Fibroblast of villous mesenchyme (primary cell): ENCODE measurements around the gene USF3. TPM values are rescaled to one million over a fixed set of nuclear protein-coding genes. Genes with fewer than 3 reads are reported as not detected.

ENCODE experiments used
- DNase-seq: peaks from one replicate; pipeline ENCODE4 v3.0.0-alpha.2; 2010; ENCODE audit warnings: low read depth
- H3K4me3 ChIP-seq: 2 replicates; pipeline ENCODE4 v1.5.1; 2011; ENCODE audit warnings: low read depth, mild to moderate bottlenecking, low read length
- total RNA-seq: library from RNA; depleted of rRNA; stranded (reverse); fragments of >200 nt; gene quantifications from 2 replicates; pipeline ENCODE4 v1.2.3, GENCODE V29; 2012
- TF ChIP-seq, protein P1 (sequence below): IDR thresholded peaks from 2 replicates; pipeline ENCODE4 v1.5.1; 2012; ENCODE audit warnings: low read depth, mild to moderate bottlenecking, low read length; ENCODE audit not compliant: insufficient read depth

Gene USF3
- total RNA-seq, 1 donor, result 12.5 TPM

- H3K4me3 ChIP-seq, result no peak overlapping the region
- DNase-seq, result no peak
- TF ChIP-seq, protein P1, sequence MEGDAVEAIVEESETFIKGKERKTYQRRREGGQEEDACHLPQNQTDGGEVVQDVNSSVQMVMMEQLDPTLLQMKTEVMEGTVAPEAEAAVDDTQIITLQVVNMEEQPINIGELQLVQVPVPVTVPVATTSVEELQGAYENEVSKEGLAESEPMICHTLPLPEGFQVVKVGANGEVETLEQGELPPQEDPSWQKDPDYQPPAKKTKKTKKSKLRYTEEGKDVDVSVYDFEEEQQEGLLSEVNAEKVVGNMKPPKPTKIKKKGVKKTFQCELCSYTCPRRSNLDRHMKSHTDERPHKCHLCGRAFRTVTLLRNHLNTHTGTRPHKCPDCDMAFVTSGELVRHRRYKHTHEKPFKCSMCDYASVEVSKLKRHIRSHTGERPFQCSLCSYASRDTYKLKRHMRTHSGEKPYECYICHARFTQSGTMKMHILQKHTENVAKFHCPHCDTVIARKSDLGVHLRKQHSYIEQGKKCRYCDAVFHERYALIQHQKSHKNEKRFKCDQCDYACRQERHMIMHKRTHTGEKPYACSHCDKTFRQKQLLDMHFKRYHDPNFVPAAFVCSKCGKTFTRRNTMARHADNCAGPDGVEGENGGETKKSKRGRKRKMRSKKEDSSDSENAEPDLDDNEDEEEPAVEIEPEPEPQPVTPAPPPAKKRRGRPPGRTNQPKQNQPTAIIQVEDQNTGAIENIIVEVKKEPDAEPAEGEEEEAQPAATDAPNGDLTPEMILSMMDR, result no peak
These were observed 32.7 kb downstream of the USF3 start for GRCh38 chr3:113663761-113664160.

DNA sequence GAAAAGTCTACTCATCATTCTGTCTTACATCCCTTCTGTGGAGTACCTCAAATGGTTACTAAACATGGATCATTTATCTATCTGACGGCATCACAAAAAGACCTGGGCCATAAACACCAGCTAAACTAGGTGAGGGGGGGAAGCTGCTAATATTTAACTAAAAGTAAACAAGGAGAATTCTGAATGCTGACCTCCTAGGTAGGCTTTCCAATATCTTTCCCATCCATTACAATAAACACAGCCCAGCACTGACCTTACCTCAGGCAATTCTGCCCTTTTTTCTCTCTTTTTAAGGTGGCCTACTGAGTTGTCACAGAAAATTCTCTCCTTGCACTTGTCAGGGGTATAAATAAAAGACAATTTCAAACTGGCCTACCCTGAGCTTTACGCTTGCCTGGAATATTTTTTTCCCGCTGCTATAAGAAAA, 33.1 kb downstream of the USF3 start:
- no peak overlapping the region for H3K4me3 ChIP-seq
- TF ChIP-seq, protein P1, result no peak
- no peak for DNase-seq

GRCh38 chr3:113662824-113663223, 33.6 kb downstream of the USF3 start:
- TF ChIP-seq, protein P1, result no peak
- DNase-seq, result no peak
- no peak overlapping the region for H3K4me3 ChIP-seq

- no peak overlapping the region for H3K4me3 ChIP-seq
- TF ChIP-seq, protein P1, result no peak
These were observed 35.5 kb downstream of the USF3 start for GRCh38 chr3:113660896-113661295.

GRCh38 chr3:113660458-113660857, 36.0 kb downstream of the USF3 start:
- no peak overlapping the region for H3K4me3 ChIP-seq
- TF ChIP-seq, protein P1, result no peak
- no peak for DNase-seq

More at GRCh38 chr3:113660896-113661295, 35.5 kb downstream of the USF3 start:
- peak; percentile 54 for DNase-seq

GRCh38 chr3:113659996-113660395, 36.4 kb downstream of the USF3 start:
- no peak for DNase-seq
- TF ChIP-seq, protein P1, result no peak
- no peak overlapping the region for H3K4me3 ChIP-seq

DNA sequence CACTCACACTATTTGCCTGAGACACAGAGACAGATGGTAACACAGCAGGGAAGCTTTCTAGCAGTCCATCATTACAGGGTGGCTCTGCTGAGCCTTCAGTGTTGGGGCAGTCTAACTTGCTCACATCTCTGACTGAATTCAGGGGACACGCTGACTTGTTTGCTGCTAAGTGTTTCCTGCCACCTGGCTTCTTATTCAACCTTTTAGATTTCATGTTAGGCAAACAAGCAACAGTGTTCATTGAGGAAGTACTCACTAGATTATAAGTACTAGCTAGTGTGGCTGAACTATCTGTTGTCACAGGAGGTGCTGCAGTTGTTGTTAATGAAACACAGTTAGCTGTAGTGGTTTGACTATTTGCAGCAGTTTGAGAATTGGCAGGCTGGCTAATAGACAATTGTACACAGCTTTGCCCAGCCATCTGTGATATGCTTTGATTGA, 37.3 kb downstream of the USF3 start:
- TF ChIP-seq, protein P1, result no peak
- DNase-seq, result no peak

More for the DNA sequence above, 37.3 kb downstream of the USF3 start:
- no peak overlapping the region for H3K4me3 ChIP-seq
